NK-92 (cell line): Measurements from ENCODE around the gene ERGIC3.
A peak's percentile ranks its signal among the peaks of the same experiment; 100 is the strongest.

ENCODE experiments used
- DNase-seq: peaks from one replicate; lab custom pipeline; 2025; ENCODE audit not compliant: unreplicated experiment; lab: John Stamatoyannopoulos, UW

ERGIC3 gene

GRCh38 chr20:35541783-35542662, at the start of gene ERGIC3:
ERGIC3 (plus strand) TSS chr20:35542078; CDS start chr20:35542098, 20 bp downstream.
- peak; percentile 70 for DNase-seq

DNA sequence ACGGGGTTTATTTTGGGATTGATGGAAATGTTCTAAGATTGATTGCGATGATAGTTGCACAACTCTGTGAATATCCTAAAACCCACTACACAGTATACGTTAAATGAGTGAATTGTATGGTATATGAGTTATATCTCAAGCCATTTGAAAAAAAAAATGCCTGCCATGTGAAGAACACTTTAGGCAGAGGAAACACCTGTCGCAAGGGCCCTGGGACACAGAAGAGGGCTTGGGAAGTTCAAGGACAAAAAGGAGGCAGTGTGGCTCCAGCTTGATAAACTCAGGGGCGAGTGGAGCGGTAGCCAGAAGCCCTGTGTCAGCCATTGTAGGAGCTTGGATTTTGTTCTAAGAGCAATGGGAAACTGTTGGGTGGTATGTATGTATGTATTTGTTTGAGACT, 49.5 kb upstream of the ERGIC3 start:
- no peak for DNase-seq

DNA sequence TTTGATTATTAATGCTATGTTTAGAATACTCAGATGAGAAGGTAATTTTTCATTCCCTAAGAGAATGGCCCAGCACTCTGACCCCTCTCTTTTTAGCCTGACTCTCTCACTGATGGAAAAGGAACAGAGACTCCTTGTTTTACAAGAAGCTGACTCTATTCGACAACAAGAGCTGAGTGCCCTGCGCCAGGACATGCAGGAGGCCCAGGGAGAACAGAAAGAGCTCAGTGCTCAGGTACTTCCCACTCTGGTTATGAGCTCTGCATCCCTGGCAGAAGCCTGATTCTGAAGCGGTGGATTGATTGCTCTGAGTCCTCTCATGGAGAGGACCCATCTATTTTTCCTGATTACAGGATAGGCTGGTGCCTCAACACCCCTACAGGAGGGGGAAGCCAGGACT, 45.4 kb upstream of the ERGIC3 start:
- no peak for DNase-seq

DNA sequence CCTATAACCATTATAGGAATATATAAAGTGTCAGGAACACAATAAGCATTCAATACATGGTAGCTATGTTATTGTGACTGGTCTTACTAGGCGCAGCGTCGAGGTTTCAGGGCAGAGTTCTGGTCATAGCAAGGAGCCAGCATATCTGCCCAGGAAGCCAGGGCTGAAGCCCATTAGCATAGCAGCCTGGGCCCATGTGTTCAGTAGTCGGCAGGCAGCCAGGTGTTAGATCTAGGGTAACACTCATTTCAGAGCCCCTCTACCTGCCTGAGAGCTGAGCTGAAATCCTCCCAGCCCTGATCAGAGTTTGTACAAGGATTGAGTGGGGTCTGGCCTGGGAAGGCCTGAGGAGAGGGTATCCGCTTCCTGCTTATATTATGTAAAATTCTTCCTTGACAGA, 44.6 kb upstream of the ERGIC3 start:
- no peak for DNase-seq

GRCh38 chr20:35497780-35498189, 44.1 kb upstream of the ERGIC3 start:
- DNase-seq = no peak

GRCh38 chr20:35499271-35499670, 42.6 kb upstream of the ERGIC3 start:
- no peak for DNase-seq

GRCh38 chr20:35502352-35502751, 39.5 kb upstream of the ERGIC3 start:
- no peak for DNase-seq

GRCh38 chr20:35503281-35503680, 38.6 kb upstream of the ERGIC3 start:
- DNase-seq = no peak

- DNase-seq = no peak
Observed at GRCh38 chr20:35503841-35504561, 37.9 kb upstream of the ERGIC3 start.

DNA sequence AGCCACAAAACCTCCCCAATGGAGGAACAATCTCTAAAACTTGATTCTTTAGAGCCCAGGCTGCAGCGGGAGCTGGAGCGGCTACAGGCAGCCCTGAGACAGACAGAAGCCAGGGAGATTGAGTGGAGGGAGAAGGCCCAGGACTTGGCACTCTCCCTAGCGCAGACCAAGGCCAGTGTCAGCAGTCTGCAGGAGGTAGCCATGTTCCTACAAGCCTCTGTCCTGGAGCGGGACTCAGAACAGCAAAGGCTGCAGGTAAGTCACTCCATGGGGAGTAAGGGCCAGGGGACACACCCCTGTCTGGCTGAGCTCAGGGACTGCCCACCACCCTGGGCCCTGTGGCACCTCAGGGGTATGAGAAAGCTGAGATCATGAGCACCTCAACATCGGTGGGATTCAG, 37.1 kb upstream of the ERGIC3 start:
- DNase-seq = no peak

- no peak for DNase-seq
Observed at GRCh38 chr20:35506179-35506578, 35.7 kb upstream of the ERGIC3 start.

DNA sequence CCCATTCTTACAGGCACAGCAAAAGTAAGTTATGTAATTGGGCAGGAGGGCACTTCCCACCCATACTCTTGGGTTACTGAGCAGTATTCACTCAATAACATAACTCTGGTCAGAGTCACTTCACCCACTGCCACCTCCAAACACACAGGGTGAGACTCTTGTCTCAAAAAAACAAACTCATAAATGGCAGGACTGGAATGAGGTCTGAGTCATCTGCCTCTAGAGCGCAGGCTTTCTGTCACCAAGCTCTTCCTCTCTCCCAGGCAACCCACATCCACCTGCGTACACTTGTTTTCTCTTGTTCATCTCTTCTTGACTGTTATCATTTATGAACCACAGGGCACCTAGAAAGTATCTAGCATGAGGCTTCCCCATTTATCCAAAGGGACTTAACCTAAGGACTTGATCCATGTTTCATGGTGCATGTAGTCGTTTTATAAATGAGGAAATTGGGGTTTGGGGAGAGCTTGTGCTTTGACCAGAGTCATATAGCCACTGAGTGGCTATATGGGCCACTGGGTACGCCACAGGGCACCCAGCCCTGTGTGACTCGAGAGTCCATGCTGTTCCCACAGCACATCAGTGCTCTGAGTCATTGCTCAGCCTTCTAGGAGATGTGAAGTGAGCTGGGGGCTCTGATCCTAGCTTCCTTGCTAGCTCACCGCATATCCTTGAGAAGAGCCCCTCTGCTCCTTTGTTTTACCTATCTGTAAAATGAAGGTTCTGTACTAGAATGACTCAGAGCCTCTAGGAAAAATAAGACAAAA, 34.8 kb upstream of the ERGIC3 start:
- no peak for DNase-seq

DNA sequence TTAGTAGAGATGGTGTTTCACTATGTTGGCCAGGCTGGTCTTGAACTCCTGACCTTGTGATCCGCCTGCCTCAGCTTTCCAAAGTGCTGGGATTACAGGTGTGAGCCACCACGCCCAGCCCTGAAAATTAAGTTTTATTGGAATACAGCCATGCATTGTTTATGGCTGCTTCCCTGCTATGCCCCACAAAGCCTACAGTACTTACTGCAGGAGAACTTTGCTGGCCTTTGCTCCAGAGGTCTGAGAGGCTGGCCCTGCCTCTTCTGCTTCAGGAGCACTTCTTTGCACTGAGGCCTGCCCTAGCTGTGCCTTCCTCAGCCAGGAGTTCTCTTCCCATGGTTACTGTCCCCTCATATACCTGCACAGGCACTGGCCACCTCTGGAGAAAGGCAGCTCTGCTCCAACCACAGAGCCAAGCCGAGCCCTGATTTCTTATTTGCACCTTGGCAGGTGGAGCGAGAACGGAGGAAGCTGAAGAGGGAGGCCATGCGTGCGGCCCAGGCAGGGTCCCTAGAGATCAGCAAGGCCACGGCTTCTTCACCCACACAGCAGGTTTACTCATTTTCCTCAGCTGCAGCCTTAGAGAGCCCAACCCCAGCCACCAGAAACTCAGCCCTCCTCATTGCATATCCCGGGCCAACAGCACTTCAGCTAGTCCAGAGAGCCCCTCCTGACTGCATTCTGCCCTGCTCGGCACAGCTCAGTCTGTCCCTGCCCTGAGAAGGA, 33.2 kb upstream of the ERGIC3 start:
- DNase-seq = no peak

- DNase-seq = no peak
Observed at GRCh38 chr20:35510951-35511735, 30.7 kb upstream of the ERGIC3 start.

GRCh38 chr20:35511814-35512420, 30.0 kb upstream of the ERGIC3 start:
- no peak for DNase-seq

DNA sequence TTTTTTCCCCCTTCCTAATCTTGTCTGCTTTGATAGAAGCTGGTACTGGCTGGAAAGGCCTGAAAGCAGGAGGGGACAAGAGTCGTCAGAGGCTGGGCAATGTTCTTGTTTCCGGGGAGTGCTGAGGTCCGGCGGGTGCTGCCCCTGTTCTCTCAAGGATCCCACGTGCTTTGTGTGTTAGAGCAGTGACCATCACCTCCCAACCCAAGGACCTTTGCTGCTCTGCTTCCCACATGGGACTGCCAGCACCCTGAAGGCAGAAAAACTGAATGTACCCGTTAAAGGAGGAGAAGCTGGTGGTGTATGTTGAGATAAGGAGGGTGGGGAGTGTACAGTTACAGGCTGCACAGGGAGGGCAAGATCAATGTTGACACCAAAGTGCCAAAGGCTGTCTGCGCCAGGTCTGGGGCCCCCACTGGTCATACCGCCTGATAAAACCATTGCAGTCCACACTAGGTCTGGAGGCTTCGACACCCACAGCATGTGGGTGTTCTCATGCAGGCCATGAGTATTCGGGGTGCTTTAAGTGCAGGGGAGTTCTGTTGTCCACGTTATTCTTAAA, 27.4 kb upstream of the ERGIC3 start:
- DNase-seq = no peak

- no peak for DNase-seq
Observed at GRCh38 chr20:35515341-35515740, 26.5 kb upstream of the ERGIC3 start.

DNA sequence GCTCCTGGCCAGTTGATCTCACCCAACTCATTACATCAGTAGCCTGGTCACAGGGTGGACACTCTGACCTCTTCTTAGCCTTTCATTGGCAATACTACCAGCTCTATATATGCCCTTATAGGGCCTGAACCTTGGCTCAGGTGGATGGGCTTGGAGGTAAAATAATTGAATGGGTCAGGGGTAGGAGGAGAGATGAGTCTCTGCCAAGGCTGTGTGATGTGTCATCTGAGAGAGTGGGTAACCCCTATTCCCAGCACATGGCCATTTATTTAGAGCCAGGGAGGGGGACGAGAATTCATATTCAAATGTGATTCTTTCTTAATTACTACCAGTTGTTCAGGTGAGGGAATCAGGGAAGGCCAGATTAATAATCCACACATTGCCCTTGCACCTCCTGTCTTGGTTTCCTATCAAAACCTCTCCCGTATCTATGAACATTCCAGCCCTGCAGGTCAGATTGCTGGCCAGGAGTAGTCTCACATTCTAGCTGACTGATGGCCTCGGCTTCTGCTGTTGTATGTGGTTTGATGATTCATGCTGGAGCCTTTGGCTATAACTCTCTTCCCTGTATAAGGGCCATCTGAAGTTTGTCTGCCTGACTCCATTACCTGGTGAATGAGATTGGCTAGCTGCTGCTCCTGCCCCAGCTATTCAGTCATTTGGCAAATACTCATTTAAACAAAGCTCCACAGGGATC, 25.8 kb upstream of the ERGIC3 start:
- DNase-seq = no peak

DNA sequence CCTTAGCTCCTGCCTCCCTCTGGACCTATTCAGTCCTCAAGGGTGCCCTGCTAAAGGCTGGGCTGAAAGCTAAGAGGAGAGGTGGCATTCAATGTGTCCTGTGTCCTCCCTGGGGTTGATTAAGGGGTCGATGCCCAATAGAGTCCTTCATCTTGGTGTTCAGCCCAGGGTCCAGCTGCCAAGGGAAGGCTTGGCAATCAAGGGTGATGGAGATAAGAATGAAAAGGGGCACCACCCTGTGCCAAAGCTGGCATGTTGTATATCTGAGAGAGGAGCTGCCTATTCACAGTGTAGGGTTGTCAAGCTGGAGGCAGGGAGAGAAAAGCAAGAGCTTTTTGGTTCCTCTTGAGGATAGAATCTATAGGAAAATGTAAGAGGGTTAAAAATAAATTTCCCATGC, 24.8 kb upstream of the ERGIC3 start:
- DNase-seq = no peak
